HK-2 (cell line): Measurements from ENCODE around the gene GAA.
"Not testable (repeated sequence)": the region's sequence is repeated elsewhere in the genome, so short reads cannot be mapped to it uniquely, and the experiment has no call there.

Experiments used
- DNase-seq: peaks from one replicate; pipeline ENCODE4 v3.0.0-alpha.2; 2018; ENCODE audit not compliant: unreplicated experiment

The GAA gene

GRCh38 chr17:80083136-80083661, 18.2 kb upstream of the GAA start:
- DNase-seq: no peak

GRCh38 chr17:80084773-80085172, 16.6 kb upstream of the GAA start:
- no peak for DNase-seq

GRCh38 chr17:80086081-80086480, 15.3 kb upstream of the GAA start:
- no peak for DNase-seq

- no peak for DNase-seq
Observed at GRCh38 chr17:80086616-80087015, 14.8 kb upstream of the GAA start.

- no peak for DNase-seq
Observed at GRCh38 chr17:80087346-80088265, 13.8 kb upstream of the GAA start.

- no peak for DNase-seq
Observed at GRCh38 chr17:80089762-80090161, 11.6 kb upstream of the GAA start.

DNA sequence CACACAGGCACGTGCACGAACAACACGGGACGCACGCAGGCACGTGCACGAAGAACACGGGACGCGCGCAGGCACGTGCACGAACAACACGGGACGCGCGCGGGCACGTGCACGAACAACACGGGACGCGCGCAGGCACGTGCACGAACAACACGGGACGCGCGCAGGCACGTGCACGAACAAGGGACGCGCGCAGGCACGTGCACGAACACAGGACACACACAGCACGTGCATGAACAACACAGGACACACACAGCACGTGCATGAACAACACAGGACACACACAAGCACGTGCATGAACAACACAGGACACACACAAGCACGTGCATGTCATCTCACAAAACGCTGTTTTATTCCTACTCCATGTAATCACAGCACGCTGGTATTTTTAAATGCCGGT, 11.2 kb upstream of the GAA start:
- not testable (repeated sequence) for DNase-seq

DNA sequence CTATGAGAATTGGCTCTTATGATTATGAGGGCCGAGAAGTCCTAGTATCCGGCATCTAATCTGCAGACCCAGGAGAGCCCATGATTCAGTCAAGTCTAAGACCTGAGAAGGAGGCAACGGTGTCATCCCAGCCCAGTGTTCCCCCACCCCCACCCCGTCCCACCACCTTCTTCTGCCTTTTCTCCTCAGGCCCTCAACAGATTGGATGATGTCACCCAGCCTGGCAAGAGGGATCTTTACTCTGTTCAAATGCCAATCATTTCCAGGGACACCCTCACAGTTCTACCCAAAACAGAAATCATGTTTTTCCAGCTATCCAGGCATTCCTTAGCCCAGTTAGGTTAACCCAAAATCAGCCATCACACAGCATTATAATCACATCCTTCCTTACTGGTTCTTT, 10.0 kb upstream of the GAA start:
- DNase-seq: no peak

- DNase-seq: no peak
Observed at GRCh38 chr17:80092959-80093358, 8.4 kb upstream of the GAA start.

- no peak for DNase-seq
Observed at GRCh38 chr17:80095038-80095843, 6.1 kb upstream of the GAA start.

GRCh38 chr17:80095844-80096475, 5.4 kb upstream of the GAA start:
- DNase-seq: no peak

GRCh38 chr17:80096561-80097021, 4.8 kb upstream of the GAA start:
- no peak for DNase-seq

- no peak for DNase-seq
Observed at GRCh38 chr17:80097127-80097621, 4.2 kb upstream of the GAA start.

- DNase-seq: no peak
Observed at GRCh38 chr17:80097844-80098691, 3.3 kb upstream of the GAA start.

- DNase-seq: no peak
Observed at GRCh38 chr17:80099291-80100034, 1.9 kb upstream of the GAA start.

- no peak for DNase-seq
Observed at GRCh38 chr17:80100035-80100323, 1.4 kb upstream of the GAA start.

DNA sequence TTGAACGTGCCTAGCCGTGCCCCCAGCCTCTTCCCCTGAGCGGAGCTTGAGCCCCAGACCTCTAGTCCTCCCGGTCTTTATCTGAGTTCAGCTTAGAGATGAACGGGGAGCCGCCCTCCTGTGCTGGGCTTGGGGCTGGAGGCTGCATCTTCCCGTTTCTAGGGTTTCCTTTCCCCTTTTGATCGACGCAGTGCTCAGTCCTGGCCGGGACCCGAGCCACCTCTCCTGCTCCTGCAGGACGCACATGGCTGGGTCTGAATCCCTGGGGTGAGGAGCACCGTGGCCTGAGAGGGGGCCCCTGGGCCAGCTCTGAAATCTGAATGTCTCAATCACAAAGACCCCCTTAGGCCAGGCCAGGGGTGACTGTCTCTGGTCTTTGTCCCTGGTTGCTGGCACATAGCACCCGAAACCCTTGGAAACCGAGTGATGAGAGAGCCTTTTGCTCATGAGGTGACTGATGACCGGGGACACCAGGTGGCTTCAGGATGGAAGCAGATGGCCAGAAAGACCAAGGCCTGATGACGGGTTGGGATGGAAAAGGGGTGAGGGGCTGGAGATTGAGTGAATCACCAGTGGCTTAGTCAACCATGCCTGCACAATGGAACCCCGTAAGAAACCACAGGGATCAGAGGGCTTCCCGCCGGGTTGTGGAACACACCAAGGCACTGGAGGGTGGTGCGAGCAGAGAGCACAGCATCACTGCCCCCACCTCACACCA, 724 bp downstream of the GAA start:
- DNase-seq: peak; percentile 39

- no peak for DNase-seq
Observed at GRCh38 chr17:80102664-80103448, 1.5 kb downstream of the GAA start.
